ENCODE results near the gene SLC35C1.

Gene SLC35C1

GRCh38 chr11:45779602-45780001 lies 25.3 kb upstream of the SLC35C1 start:
- no peaks in the 10 kb centered on the region for H3K9me3 ChIP-seq (replicated peaks; ENCODE audit: insufficient read depth, low read length)
- H3K79me2 ChIP-seq (ENCODE audit: low read length) = no peaks in the 10 kb centered on the region
- H3K27me3 ChIP-seq (replicated peaks; ENCODE audit: insufficient read depth, low read length) = no peaks in the 10 kb centered on the region
- no peaks in the 10 kb centered on the region for H3K36me3 ChIP-seq (replicated peaks; ENCODE audit: insufficient read depth, low read length)
- H3K9ac ChIP-seq (ENCODE audit: low read length) = no peak overlapping the region
- H4K20me1 ChIP-seq (ENCODE audit: insufficient read depth, low read length) = no peaks in the 10 kb centered on the region
- DNase-seq = no peak
- no peak overlapping the region for H2AFZ ChIP-seq (ENCODE audit: low read length)
- no peaks in the 10 kb centered on the region for H3K4me1 ChIP-seq (ENCODE audit: low read length)
- no peak overlapping the region for H3K4me2 ChIP-seq (ENCODE audit: low read depth, low read length)
- no peaks in the 10 kb centered on the region for H3K9me2 ChIP-seq (replicated peaks; ENCODE audit: insufficient read depth, low read length)
- H3K4me3 ChIP-seq (ENCODE audit: low read length) = no peak overlapping the region
- no peaks in the 10 kb centered on the region for H3F3A ChIP-seq (ENCODE audit: insufficient read depth, low read length)
- no peak overlapping the region for H3K27ac ChIP-seq (ENCODE audit: low read length)
- no peak for TF ChIP-seq EZH2 (optimal IDR thresholded peaks at IDR 0.05; ENCODE audit: low read depth, low read length)

GRCh38 chr11:45786272-45786671 lies 18.7 kb upstream of the SLC35C1 start:
- H3F3A ChIP-seq (ENCODE audit: insufficient read depth, low read length) = no peaks in the 10 kb centered on the region
- no peaks in the 10 kb centered on the region for H3K9me3 ChIP-seq (replicated peaks; ENCODE audit: insufficient read depth, low read length)
- H3K9me2 ChIP-seq (replicated peaks; ENCODE audit: insufficient read depth, low read length) = no peaks in the 10 kb centered on the region
- H2AFZ ChIP-seq (ENCODE audit: low read length) = no peak overlapping the region
- no peaks in the 10 kb centered on the region for H3K36me3 ChIP-seq (replicated peaks; ENCODE audit: insufficient read depth, low read length)
- no peak overlapping the region for H3K9ac ChIP-seq (ENCODE audit: low read length)
- H4K20me1 ChIP-seq (ENCODE audit: insufficient read depth, low read length) = no peaks in the 10 kb centered on the region
- H3K4me3 ChIP-seq (ENCODE audit: low read length) = no peak overlapping the region
- no peaks in the 10 kb centered on the region for H3K27me3 ChIP-seq (replicated peaks; ENCODE audit: insufficient read depth, low read length)
- no peak for DNase-seq
- TF ChIP-seq CTCF (IDR thresholded peaks at IDR 0.05; ENCODE audit: low read length) = no peak
- no peak for TF ChIP-seq EZH2phosphoT487 (IDR thresholded peaks at IDR 0.05; ENCODE audit: low read length)
- no peak for TF ChIP-seq EZH2 (optimal IDR thresholded peaks at IDR 0.05; ENCODE audit: low read depth, low read length)
- H3K4me1 ChIP-seq (ENCODE audit: low read length) = no peaks in the 10 kb centered on the region
- no peak overlapping the region for H3K4me2 ChIP-seq (ENCODE audit: low read depth, low read length)
- H3K27ac ChIP-seq (ENCODE audit: low read length) = no peak overlapping the region
- no peaks in the 10 kb centered on the region for H3K79me2 ChIP-seq (ENCODE audit: low read length)

GRCh38 chr11:45788887-45789286 lies 16.1 kb upstream of the SLC35C1 start:
- no peaks in the 10 kb centered on the region for H3K4me1 ChIP-seq (ENCODE audit: low read length)
- no peak overlapping the region for H3K4me3 ChIP-seq (ENCODE audit: low read length)
- H3K27ac ChIP-seq (ENCODE audit: low read length) = no peak overlapping the region
- no peaks in the 10 kb centered on the region for H3K9me2 ChIP-seq (replicated peaks; ENCODE audit: insufficient read depth, low read length)
- no peak overlapping the region for H2AFZ ChIP-seq (ENCODE audit: low read length)
- no peaks in the 10 kb centered on the region for H3K36me3 ChIP-seq (replicated peaks; ENCODE audit: insufficient read depth, low read length)
- no peaks in the 10 kb centered on the region for H4K20me1 ChIP-seq (ENCODE audit: insufficient read depth, low read length)
- no peaks in the 10 kb centered on the region for H3F3A ChIP-seq (ENCODE audit: insufficient read depth, low read length)
- no peaks in the 10 kb centered on the region for H3K79me2 ChIP-seq (ENCODE audit: low read length)
- H3K27me3 ChIP-seq (replicated peaks; ENCODE audit: insufficient read depth, low read length) = no peaks in the 10 kb centered on the region
- H3K9ac ChIP-seq (ENCODE audit: low read length) = no peak overlapping the region
- no peak overlapping the region for H3K4me2 ChIP-seq (ENCODE audit: low read depth, low read length)
- no peak for DNase-seq
- H3K9me3 ChIP-seq (replicated peaks; ENCODE audit: insufficient read depth, low read length) = no peaks in the 10 kb centered on the region
- TF ChIP-seq EZH2 (optimal IDR thresholded peaks at IDR 0.05; ENCODE audit: low read depth, low read length) (no peak), EZH2phosphoT487 (IDR thresholded peaks at IDR 0.05; ENCODE audit: low read length) (no peak), CTCF (IDR thresholded peaks at IDR 0.05; ENCODE audit: low read length) (no peak)

GRCh38 chr11:45791524-45791923 lies 13.4 kb upstream of the SLC35C1 start:
- H3K4me1 ChIP-seq (ENCODE audit: low read length) = no peaks in the 10 kb centered on the region
- no peak for DNase-seq
- H3K9me2 ChIP-seq (replicated peaks; ENCODE audit: insufficient read depth, low read length) = no peaks in the 10 kb centered on the region
- TF ChIP-seq EZH2 (optimal IDR thresholded peaks at IDR 0.05; ENCODE audit: low read depth, low read length) = no peak
- no peaks in the 10 kb centered on the region for H4K20me1 ChIP-seq (ENCODE audit: insufficient read depth, low read length)
- no peak overlapping the region for H3K27ac ChIP-seq (ENCODE audit: low read length)
- no peaks in the 10 kb centered on the region for H3K9me3 ChIP-seq (replicated peaks; ENCODE audit: insufficient read depth, low read length)
- H3K9ac ChIP-seq (ENCODE audit: low read length) = no peak overlapping the region
- H3F3A ChIP-seq (ENCODE audit: insufficient read depth, low read length) = no peaks in the 10 kb centered on the region
- no peak overlapping the region for H3K4me3 ChIP-seq (ENCODE audit: low read length)
- H3K36me3 ChIP-seq (replicated peaks; ENCODE audit: insufficient read depth, low read length) = no peaks in the 10 kb centered on the region
- no peaks in the 10 kb centered on the region for H3K27me3 ChIP-seq (replicated peaks; ENCODE audit: insufficient read depth, low read length)
- no peak overlapping the region for H2AFZ ChIP-seq (ENCODE audit: low read length)
- no peak overlapping the region for H3K4me2 ChIP-seq (ENCODE audit: low read depth, low read length)
- no peaks in the 10 kb centered on the region for H3K79me2 ChIP-seq (ENCODE audit: low read length)

Measured in MM.1S (cell line).